GM12891 (cell line): Measurements from ENCODE around the gene BEGAIN.

Experiments used
- POLR2A ChIP-seq: IDR thresholded peaks from 2 replicates; pipeline ENCODE4 v1.6.1; 2011; ENCODE audit warnings: low read depth, low read length, control low read depth
- POLR2AphosphoS5 ChIP-seq: IDR thresholded peaks from 2 replicates; pipeline ENCODE4 v1.6.1; 2011; ENCODE audit warnings: low read depth, low read length, control low read depth
- SPI1 ChIP-seq: IDR thresholded peaks from 2 replicates; pipeline ENCODE4 v1.6.1; 2011; ENCODE audit warnings: low read depth, low read length, control low read depth
- TAF1 ChIP-seq: IDR thresholded peaks from 2 replicates; pipeline ENCODE4 v1.6.1; 2011; ENCODE audit warnings: low read depth, low read length, control low read depth

DNA sequence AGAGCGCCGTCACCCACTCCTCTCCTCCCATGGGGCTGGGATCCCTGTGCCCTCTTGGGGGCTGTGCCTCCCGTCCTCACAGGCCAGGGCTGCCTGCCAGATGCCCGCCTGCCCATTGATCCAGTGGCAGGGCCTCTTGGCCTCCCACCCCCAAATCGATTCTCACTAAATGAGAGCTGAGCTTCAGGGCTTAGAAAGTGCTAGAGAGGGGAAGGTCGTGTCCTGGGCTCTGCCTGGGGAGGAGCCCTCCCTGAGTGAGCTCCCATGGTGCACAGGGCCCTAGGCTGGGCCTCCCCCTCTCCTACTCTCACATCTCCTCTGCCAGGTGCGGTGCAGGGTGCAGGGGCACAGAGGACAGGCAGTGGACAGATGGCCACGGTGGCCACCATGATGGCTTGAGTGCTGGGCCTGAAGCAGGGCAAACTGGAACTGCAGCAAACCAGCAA, 9.2 kb downstream of the BEGAIN start:
- TF ChIP-seq POLR2AphosphoS5, result no peak
- TF ChIP-seq POLR2A, result no peak
- no peak for TF ChIP-seq TAF1
- no peak for TF ChIP-seq SPI1
